Activated effector memory CD4-positive, alpha-beta T cell treated with anti-CD3 and anti-CD28 coated beads, Interleukin-2, amount 50 U/mL, for 16 hours (primary cell): ENCODE data around the gene SATB2.
A peak's percentile ranks its signal among the peaks of the same experiment; 100 is the strongest.

Source experiments
- DNase-seq: peaks from one replicate; pipeline ENCODE4 v3.0.0-alpha.2; 2020

Gene SATB2

DNA sequence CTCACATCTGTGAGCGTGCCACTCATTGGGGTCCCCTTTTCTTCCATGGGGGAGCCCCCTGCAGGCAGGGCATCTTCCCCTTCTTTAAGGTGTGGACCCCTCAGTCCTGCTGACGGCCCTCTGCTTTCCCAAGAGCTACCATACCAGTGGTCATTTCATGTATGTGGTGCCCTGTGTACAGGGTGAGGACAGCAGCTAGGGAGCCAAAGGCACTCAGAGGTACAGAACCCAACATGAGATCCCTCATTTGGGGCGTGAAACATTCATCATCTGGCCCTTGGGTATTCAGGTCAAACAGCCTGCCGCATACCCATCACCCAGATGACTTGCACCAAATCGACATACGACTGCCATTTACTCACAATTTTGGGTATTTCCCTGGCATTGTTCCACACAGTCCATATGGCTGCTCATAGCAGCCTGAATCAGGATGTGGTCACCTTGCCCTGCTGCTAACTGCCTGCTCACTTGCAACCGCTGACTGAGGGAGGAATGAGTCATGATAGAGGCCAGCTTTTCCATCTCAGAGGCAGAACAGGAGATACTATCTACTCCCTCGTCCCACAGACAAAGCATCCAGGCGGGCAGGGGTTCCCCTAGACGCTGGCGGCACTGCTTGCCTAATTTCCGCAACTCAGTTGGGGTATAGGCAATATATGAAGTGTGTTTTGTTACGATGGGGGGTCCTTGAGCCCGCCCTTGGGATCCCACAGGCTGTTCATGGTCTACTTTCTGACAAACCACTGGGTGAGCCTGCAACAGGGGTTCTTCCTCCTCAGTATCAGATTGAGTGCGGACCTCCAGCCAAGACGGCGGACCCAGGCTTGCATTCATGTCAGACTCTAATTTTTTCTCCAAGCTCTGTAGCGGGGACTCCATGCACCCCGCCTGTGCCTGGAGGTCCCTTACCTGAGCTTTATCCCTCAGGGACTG lies 228.6 kb downstream of the SATB2 start:
- peak; percentile 68 for DNase-seq

GRCh38 chr2:199223791-199224190 lies 233.9 kb downstream of the SATB2 start:
- DNase-seq = no peak

- no peak for DNase-seq
Observed at GRCh38 chr2:199220920-199221319, 236.8 kb downstream of the SATB2 start.

- no peak for DNase-seq
Observed at GRCh38 chr2:199219551-199219950, 238.2 kb downstream of the SATB2 start.
